ENCODE results near the gene RABL6.
A peak's percentile ranks its signal among the peaks of the same experiment; 100 is the strongest.
"Not testable (repeated sequence)": the region's sequence is repeated elsewhere in the genome, so short reads cannot be mapped to it uniquely, and the experiment has no call there.

RABL6 gene

DNA sequence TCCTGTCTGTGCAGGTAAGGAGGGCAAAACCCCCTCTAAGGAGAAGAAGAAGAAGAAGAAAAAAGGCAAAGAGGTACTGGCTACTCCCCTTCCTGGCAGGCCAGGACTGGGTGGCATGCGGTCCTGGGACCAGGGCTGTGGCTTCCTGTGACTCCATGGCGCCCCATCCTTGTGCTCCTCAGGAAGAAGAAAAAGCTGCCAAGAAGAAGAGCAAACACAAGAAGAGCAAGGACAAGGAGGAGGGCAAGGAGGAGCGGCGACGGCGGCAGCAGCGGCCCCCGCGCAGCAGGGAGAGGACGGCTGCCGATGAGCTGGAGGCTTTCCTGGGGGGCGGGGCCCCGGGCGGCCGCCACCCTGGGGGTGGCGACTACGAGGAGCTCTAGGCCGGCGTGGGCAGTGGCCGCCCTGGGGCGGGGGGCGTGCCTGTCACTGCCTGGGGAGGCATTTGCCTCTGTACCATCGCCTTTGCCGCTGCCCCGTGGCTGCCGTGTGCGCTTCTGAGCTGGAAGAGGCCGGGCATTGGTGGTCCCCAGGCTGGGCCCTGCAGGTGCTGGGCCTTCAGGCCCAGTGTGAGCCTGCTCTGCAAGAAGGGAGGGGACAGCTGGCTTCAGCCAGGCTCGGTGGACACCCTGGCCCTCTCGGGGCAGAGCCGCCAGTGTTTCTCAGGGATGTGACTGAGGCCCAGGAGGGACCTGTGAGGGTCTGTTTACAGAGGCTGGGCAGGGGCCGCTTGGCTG lies 32.6 kb downstream of the RABL6 start:
- TF ChIP-seq, protein P1, sequence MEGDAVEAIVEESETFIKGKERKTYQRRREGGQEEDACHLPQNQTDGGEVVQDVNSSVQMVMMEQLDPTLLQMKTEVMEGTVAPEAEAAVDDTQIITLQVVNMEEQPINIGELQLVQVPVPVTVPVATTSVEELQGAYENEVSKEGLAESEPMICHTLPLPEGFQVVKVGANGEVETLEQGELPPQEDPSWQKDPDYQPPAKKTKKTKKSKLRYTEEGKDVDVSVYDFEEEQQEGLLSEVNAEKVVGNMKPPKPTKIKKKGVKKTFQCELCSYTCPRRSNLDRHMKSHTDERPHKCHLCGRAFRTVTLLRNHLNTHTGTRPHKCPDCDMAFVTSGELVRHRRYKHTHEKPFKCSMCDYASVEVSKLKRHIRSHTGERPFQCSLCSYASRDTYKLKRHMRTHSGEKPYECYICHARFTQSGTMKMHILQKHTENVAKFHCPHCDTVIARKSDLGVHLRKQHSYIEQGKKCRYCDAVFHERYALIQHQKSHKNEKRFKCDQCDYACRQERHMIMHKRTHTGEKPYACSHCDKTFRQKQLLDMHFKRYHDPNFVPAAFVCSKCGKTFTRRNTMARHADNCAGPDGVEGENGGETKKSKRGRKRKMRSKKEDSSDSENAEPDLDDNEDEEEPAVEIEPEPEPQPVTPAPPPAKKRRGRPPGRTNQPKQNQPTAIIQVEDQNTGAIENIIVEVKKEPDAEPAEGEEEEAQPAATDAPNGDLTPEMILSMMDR (conservative IDR thresholded peaks at IDR 0.05; ENCODE audit: low read length) = no peak
- no peak overlapping the region for H3K4me3 ChIP-seq (ENCODE audit: low read length)
- DNase-seq (ENCODE audit: low read depth) = no peak

DNA sequence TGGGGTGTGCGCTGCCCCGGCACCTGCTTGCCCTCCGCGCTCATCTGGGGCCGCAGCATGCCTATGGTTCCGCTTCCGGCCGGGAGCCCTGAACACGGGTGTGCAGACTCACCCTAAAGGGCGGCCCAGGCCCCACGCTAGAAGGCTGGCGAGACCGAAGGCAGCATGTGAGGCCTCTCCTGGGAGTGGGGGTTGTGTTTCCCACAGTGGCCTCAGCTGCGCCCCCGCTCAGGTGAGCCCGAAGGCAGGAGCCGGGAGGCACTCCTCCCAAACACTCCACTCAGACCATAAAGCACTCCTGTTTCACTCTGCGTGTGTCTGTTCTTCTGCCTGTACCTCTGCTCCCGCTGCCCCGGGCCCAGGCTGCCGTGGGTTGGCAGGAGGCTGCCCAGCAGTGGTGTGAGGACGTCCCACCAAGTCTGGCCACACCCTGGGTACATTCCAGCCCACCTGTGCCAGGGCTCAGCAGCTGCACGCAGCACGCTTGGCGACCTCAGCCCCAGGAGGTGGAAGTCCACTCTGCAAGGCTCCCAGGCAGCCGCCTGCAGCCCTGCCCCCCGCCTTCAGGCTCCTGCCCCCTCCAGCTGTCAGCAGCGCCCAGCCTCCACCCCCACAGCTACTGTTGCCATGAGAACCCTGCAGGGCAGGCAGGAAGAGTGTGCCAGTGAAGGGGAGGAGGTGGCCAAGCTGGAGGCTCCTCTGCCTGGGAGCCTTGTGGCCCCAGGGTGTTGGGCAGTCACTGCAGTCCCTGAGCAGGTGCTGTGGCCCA lies 33.3 kb downstream of the RABL6 start:
- TF ChIP-seq, protein P1 (conservative IDR thresholded peaks at IDR 0.05; ENCODE audit: low read length) = no peak
- H3K4me3 ChIP-seq (ENCODE audit: low read length) = no peak overlapping the region
- peak; percentile 59 for DNase-seq (ENCODE audit: low read depth)

DNA sequence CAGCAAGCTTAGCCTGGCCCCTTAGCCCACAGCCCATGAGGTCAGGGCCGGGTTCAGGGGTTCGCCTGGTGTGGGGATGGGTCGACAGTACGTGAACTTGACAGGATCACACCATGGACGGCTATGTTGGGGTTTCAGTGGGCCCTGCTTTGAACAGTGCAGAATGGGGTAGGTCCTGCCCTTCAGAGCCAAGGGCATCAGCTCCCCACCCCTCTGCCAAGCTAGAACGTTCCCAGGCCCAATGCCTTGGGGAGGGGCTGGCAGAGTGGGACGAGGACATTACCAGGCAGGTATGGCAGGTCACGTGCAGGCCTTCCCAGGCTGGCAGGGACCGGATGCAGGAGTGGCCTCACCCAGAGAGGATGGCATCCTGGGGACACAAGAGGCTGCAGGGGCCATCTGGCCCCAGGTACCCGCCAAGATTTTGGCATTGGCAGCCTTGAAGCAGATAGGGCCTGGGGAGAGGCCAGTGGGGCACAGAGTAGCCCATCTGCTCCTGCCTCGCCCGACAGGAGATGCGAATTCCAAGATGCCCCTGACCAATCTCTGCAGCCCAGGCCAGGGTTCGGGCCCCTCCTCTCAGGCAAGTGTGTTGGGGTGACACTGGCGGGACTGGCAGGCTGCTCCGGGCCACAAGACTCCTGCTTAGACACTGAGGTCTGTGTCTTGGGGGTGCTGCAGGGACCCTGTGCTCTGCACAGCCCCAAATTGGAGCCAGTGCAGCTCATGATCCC lies 34.1 kb downstream of the RABL6 start:
- H3K4me3 ChIP-seq (ENCODE audit: low read length); DNase-seq (ENCODE audit: low read depth): not testable (repeated sequence)

DNA sequence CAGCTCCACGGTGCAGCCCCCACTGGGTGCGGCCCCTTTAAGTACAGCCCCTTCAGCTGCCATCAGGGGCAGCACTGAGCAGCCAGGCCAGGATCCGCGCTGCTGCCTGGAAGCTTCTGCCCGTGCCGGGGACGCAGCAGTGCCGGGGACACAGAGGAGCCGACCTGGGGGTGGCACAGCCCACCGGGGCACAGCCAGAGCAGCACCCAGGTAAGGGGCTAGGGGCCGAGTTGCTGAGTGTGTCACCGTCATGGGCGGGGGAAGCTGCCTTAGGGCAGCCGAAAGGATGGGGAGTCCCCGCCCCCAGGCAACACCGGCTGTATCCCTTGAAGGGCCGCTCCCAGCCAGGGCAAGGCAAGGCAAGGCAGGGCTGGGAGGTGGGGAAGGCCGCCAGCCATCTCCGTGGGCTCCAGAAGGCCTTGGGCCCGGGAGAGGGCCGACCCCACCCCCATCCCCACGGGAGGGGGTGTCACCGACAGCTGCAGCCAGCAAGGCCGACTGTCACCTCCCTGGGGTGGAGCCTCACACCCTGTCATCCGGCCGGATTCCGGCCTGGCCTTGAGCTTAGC lies 34.7 kb downstream of the RABL6 start, which contains the start of gene AJM1:
AJM1 (plus strand) TSS at position 99 of the 569 bp plus-strand sequence. CDS start 1,937 bp downstream, outside the sequence.
- H3K4me3 ChIP-seq (ENCODE audit: low read length) = peak within 1 kb of the TSS; percentile 67
- TF ChIP-seq, protein P1 (conservative IDR thresholded peaks at IDR 0.05; ENCODE audit: low read length) = peak; percentile 73
- DNase-seq (ENCODE audit: low read depth) = peak; percentile 65

DNA sequence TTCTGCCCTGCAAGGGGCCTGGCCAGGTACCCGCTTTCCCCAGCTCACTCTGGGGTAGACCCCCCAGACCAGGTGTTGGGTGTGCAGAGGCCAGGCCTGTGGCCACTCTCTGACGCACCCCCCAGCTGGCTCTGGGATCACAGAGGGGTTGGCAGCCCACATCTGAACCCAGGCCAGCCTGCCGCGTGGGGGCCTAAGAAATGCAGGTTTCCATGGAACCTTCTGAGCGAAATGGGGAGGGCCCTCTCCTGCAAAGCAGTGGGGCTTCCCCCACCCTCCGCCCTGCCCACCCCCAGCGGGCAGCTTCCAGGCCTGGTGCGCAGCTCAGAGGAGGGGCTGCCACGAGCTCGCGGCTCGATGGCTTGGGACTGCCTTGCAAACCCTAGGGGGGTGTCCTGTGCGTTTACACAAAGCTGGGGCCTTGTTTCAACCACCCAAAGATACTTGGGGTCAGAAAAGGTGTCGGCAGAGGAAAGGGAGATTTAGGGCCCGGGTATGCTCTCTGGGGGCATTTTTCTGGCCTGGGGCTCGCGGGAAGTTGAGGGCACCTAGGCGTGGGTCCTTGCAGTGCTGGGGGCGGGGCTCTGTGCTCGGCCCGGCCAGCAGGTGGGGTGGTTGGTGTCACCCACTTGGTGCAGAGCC lies 35.5 kb downstream of the RABL6 start:
- H3K4me3 ChIP-seq (ENCODE audit: low read length); DNase-seq (ENCODE audit: low read depth): not testable (repeated sequence)

DNA sequence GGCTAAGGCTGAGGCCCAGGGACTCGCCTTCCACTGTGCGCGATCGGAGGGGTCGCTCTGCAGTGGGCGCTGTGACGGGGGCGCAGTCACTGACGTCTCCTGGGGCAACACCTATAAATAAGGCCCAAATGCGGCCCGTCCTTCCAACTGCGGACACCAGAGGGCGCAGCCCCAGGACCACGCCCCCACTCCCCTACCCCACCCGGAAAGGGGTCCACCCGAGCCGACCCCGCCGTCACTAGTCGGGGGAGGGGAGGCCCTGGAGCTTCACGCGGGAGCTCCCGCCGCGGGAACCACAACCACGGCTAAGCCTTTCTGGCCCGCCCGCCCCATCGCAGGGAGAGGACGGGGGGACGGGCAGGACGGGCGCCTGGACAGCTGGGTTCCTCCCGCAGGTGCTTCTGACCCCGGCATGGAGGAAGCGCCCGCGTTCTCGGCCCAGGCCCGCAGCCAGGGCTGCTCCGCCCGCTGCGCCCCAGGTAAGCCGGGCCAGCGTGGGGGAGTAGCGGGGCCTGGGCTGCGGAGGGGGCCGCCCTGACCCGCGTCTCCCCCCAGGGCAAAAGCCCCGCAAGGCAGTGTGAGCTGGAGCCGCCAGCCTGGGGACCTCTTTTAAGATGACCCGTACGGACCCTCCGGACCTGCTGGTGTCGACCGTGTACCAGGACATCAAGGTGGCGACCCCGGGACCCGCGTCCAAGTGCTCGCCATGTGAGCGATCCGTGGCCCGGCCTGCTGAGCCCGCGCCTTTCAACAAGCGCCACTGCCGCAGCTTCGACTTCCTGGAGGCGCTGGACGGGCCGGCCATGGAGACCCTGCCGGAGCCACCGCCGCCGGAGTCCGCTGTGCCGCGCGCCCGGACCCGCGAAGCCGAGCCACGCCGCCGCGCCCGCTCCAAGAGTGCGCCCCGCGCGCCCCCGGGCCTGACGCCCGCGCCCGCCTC lies 36.3 kb downstream of the RABL6 start:
- TF ChIP-seq, protein P1 (conservative IDR thresholded peaks at IDR 0.05; ENCODE audit: low read length) = peak; percentile 36
- H3K4me3 ChIP-seq (ENCODE audit: low read length); DNase-seq (ENCODE audit: low read depth): not testable (repeated sequence)

All from AG10803 (cell line).